ENCODE data around the gene SLC9A6.

The SLC9A6 gene

GRCh38 chrX:135985157-135985972 lies at the start of gene SLC9A6:
TSS of gene SLC9A6 (plus strand) at chrX:135985435. CDS start at chrX:135985659, 224 bp downstream.
- DNase-seq (ENCODE audit: low spot score): peak; percentile 38

DNA sequence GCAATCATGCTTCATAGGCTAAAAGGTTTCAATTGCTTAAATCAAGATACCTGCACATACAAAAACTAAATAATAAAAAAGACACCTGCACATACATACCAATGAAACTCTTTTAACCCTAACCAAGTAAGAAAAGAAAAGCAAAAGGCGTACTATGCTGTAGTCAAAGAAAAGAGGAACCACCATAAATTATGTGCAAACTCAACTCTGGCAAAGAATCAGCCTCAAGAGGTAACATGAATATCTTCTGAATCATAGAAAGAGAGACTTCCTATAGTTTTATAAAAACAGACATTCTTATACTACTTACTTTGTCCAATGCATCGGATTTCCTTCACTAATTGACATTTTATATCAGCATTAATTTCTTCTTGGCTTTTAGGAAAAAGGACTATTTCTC lies 40.7 kb upstream of the SLC9A6 start:
- no peak for DNase-seq (ENCODE audit: low spot score)

DNA sequence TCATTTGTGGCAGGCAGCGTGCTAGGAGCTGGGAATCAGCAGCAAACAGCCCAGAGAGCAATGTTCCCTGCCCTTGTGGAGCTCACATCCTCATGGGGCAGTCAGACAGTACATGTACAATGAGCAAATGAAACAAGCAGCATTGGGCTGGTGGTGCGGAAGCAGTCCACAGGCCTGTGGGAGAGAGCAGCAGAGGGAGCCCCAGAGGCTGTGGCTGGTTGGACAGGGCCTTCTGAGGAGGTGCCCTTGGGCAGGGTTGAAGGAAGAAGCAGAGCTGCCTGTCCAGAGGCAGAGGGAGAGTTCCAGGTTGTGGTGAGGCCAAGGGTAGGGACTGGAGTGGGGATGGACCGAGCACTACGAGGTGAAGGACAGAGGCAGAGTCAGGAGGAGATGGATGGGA lies 33.9 kb upstream of the SLC9A6 start:
- no peak for DNase-seq (ENCODE audit: low spot score)

DNA sequence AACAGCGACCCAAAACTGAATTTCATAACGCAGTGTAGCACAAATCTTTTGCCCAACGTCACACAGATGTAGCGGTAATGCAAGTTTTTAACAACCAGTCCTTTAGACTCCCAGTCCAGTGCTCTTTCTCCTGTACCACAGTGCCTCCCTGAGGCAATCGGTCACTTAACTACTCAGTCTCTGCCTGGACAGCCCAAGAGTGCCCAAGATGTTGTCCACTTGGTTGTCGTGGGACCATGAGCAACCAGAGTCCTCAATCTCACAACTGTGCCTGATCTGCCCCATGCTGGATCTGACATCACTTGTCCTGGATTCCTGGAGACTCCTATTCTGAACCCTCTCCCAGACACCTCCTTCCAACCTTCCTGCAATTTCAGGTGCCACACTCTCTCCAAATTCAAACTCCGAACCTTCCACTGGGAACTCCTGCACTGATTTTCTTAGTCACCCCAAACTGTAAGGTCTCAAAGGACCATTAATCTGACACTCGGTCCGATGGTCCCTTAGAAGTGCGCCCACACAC lies 12.1 kb upstream of the SLC9A6 start:
- DNase-seq (ENCODE audit: low spot score): no peak

- DNase-seq (ENCODE audit: low spot score): peak; percentile 72
These were observed 11.5 kb upstream of the SLC9A6 start, which contains the start of gene MMGT1 for GRCh38 chrX:135973548-135974278. TSS of gene MMGT1 (minus strand) at chrX:135973988. CDS start at chrX:135973675, 313 bp downstream.

DNA sequence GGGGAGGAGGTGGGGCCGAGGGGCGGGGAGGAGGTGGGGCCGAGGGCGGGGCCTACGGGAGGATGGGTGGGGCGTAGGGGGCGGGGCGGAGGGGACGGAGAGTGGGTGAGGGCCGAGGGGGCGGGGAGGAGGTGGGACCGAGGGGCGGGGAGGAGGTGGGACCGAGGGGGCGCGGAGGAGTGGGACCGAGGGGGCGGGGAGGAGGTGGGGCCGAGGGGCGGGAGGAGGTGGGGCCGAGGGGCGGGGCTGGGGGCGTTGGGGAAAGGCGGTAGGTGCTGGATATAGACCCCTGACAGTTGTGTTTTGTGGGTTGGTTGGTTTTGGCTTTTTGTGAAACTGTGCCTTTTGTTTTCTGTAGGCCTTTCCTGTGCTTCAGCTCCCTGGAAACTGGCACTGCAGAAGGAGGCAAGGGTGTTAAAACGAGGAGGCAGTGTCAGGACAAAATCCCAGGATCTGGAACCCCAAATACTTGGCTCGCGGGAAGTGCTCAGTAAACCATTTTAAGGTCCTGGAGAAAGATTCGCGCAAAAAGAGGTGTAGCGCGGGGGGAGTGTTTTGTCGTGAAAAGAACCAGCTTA lies 10.9 kb upstream of the SLC9A6 start:
- no peak for DNase-seq (ENCODE audit: low spot score)

GRCh38 chrX:135975421-135975820 lies 9.8 kb upstream of the SLC9A6 start:
- no peak for DNase-seq (ENCODE audit: low spot score)

GRCh38 chrX:135977611-135978010 lies 7.6 kb upstream of the SLC9A6 start:
- no peak for DNase-seq (ENCODE audit: low spot score)

DNA sequence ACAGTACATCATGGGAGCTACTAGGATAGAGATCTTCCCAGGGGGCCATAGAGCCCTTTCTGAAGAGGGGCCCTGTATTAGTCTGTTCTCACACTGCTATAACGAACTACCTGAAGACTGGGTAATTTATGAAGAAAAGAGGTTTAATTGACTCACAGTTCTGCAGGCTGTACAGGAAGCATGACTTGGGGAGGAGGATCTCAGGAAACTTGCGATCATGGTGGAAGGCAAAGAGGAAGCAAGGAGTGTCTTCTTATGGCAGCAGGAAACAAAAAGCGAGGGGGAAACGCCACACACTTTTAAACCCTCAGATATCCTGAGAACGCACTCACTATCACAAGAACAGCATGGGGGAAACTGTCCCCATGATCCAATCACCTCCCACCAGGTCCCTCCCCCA lies 4.2 kb upstream of the SLC9A6 start:
- DNase-seq (ENCODE audit: low spot score): no peak

DNA sequence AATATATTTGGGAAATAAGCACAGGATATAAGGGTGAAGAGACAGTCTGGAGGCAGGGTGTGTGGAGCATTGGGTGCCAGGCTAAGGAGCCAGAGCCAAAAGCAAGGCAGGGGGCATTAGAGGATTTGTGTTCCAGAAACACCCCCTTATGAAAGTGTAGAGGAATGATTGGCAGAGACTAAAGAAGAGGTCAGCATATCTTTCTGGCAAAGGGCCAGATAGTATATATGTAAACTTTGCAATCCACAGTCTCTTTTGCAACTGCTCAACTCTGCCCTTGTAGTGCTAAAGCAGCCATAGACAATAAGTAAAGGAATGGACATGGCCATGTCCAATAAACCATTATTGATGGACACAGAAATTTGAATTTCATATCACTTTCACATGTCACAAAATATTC lies 3.6 kb upstream of the SLC9A6 start:
- DNase-seq (ENCODE audit: low spot score): no peak

GRCh38 chrX:135982860-135983259 lies 2.4 kb upstream of the SLC9A6 start:
- DNase-seq (ENCODE audit: low spot score): no peak

- DNase-seq (ENCODE audit: low spot score): no peak
These were observed 979 bp upstream of the SLC9A6 start for GRCh38 chrX:135984256-135984655.

DNA sequence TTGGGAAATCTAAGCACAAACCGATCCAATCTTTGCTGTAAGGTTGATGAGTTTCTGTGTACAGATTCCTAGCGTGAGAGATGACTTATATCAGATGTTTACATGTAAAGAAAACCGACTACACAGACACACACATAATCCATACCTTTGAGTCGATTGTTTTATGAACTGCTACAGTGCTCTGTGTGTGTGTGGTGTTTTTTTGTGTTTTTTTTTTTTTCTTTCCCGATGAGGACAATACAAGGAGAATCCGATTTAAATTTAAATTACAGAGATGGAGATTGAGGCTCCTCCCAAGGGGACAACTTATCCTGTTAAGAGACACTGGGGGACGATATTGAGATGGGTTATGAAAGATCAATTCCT lies 461 bp upstream of the SLC9A6 start:
- DNase-seq (ENCODE audit: low spot score): no peak

DNA sequence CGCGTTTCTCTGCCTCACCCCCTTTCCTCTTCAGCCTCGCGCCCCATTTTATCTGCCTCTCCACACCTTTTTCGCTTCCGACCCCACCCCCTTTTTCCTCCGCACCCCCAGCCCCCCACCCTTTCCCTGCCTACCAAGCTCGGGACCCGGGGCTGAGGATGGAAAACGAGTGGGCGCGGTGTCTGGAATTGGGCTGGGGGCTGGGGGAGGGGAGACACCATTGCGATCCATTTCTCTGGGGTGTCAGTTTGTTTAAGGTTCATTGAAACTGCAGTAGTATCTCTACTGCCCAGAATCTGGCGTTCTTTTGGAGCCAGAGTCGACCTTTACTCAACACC lies 707 bp downstream of the SLC9A6 start:
- DNase-seq (ENCODE audit: low spot score): no peak

GRCh38 chrX:135988245-135988644 lies 3.0 kb downstream of the SLC9A6 start:
- no peak for DNase-seq (ENCODE audit: low spot score)

- no peak for DNase-seq (ENCODE audit: low spot score)
These were observed 29.8 kb downstream of the SLC9A6 start for GRCh38 chrX:136015016-136015415.

- no peak for DNase-seq (ENCODE audit: low spot score)
These were observed 31.6 kb downstream of the SLC9A6 start for GRCh38 chrX:136016881-136017280.

DNA sequence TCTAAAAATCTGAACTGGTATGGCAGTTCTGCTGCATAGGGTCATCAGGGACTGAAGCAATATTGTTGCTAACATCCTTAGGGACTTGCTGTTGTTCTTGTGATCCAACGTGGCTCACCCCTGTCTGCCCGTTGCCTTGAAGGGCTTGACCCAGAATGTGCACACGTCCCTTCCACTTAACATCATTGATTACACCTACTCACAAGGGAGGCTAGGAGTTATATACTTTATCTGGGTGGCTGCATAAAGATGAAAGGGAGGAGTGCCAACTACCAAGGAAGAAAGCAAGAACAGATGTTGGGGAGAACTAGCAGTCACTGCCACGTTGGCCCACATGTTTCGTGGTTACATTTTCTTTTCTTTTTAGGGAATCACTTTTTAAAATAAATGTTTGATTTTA lies 34.0 kb downstream of the SLC9A6 start:
- DNase-seq (ENCODE audit: low spot score): no peak

DNA sequence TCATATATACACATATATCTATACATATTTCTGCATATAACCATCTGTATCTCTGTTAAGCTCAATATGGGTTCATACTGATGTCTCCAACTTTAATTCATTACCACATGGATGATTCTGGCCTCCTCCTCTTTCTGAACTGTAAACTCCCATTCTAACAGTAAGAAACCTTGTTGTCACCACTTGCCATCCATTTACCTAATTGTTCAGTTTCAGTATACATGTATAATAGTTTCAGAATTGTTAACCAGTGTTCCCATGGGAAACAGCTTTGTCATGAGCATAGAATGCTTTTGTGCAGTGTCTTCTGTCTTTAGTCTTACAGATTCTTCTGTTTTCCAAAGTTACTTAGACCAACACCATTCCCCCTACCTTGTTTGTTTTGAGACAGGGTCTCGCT lies 35.9 kb downstream of the SLC9A6 start:
- no peak for DNase-seq (ENCODE audit: low spot score)

DNA sequence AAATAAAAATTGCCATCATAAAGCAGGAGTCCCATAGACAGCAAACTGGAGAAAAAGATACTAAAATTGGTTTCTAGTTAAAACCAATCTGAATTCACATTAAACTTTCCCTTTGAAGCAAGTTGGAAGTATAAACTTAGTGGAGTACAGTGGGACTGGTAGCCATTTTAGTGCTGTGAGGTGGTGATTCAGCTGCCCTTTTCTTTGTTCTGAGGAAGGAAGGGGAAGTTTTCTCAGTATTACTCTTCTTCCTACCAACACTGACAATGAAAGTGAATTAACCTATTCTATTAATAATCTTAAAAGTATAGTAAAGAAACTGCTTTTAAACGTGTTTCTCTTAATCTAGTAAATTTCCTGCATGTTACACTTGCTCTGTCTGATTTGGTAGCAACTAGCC lies 36.7 kb downstream of the SLC9A6 start:
- no peak for DNase-seq (ENCODE audit: low spot score)

- no peak for DNase-seq (ENCODE audit: low spot score)
These were observed 39.9 kb downstream of the SLC9A6 start for GRCh38 chrX:136025091-136025490.

GRCh38 chrX:136028383-136028984 lies 43.2 kb downstream of the SLC9A6 start:
- peak; percentile 21 for DNase-seq (ENCODE audit: low spot score)

- no peak for DNase-seq (ENCODE audit: low spot score)
These were observed 44.5 kb downstream of the SLC9A6 start for GRCh38 chrX:136029766-136030165.
